Neural cell (in vitro differentiated cells): Measurements from ENCODE around the gene ALK. TPM values are rescaled to one million over a fixed set of nuclear protein-coding genes. Genes with fewer than 3 reads are reported as not detected.

ENCODE experiments used
- H2AFZ ChIP-seq: fragments of 200-600, 300-800 bp; sonication (generic), shearing (Covaris generic); 2 replicates; pipeline ENCODE4 v1.6.0; 2014; ENCODE audit warnings: low read depth, mild to moderate bottlenecking, antibody characterized with exemption, low read length, moderate library complexity
- H3F3A ChIP-seq: fragments of 200-600 bp; shearing (Covaris generic); 2 replicates; pipeline ENCODE4 v1.6.1; 2016; ENCODE audit warnings: mild to moderate bottlenecking, moderate library complexity, mixed read lengths, antibody characterized with exemption, low read length; ENCODE audit not compliant: insufficient read depth, poor library complexity, severe bottlenecking
- H3K27ac ChIP-seq: fragments of 200-600, 300-800 bp; sonication (generic), shearing (Covaris generic); 2 replicates; pipeline ENCODE4 v1.5.1; 2014; ENCODE audit warnings: mild to moderate bottlenecking, low read length, moderate library complexity
- H3K27me3 ChIP-seq: fragments of 300-800, 200-600 bp; sonication (generic), shearing (Covaris generic); 2 replicates; pipeline ENCODE4 v1.6.0; 2014; ENCODE audit warnings: mild to moderate bottlenecking, low read depth, low read length, moderate library complexity; ENCODE audit not compliant: insufficient read depth
- H3K36me3 ChIP-seq: fragments of 300-800, 200-600 bp; sonication (generic), shearing (Covaris generic); 2 replicates; pipeline ENCODE4 v1.5.1; 2014; ENCODE audit warnings: mild to moderate bottlenecking, antibody characterized with exemption, low read length, moderate library complexity; ENCODE audit not compliant: insufficient read depth
- H3K4me2 ChIP-seq: fragments of 300-800, 200-600 bp; sonication (generic), shearing (Covaris generic); 2 replicates; pipeline ENCODE4 v1.6.0; 2014; ENCODE audit warnings: mild to moderate bottlenecking, low read length
- H3K4me3 ChIP-seq: fragments of 300-800, 200-600 bp; sonication (generic), shearing (Covaris generic); 2 replicates; pipeline ENCODE4 v1.5.1; 2014; ENCODE audit warnings: mild to moderate bottlenecking, low read length, moderate library complexity
- H3K79me2 ChIP-seq: fragments of 200-600 bp; shearing (Covaris generic); replicated peaks from 2 replicates; pipeline ENCODE4 v1.6.0; 2014; ENCODE audit warnings: mild to moderate bottlenecking, low read length, moderate library complexity; ENCODE audit not compliant: insufficient read depth
- H3K9ac ChIP-seq: fragments of 300-800, 200-600 bp; sonication (generic), shearing (Covaris generic); 2 replicates; pipeline ENCODE4 v1.6.1; 2016; ENCODE audit warnings: mild to moderate bottlenecking, low read length, mixed read lengths
- H3K9me2 ChIP-seq: fragments of 200-600 bp; shearing (Covaris generic); 2 replicates; pipeline ENCODE4 v1.6.1; 2016; ENCODE audit warnings: mild to moderate bottlenecking, low read length, mixed read lengths; ENCODE audit not compliant: insufficient read depth
- H3K9me3 ChIP-seq: fragments of 200-600, 300-800 bp; sonication (generic), shearing (Covaris generic); 2 replicates; pipeline ENCODE4 v1.6.1; 2016; ENCODE audit warnings: mild to moderate bottlenecking, mixed run types, low read length, moderate library complexity, mixed read lengths
- H4K20me1 ChIP-seq: fragments of 200-600 bp; shearing (Covaris generic); 2 replicates; pipeline ENCODE4 v1.6.1; 2016; ENCODE audit warnings: mild to moderate bottlenecking, mixed run types; ENCODE audit not compliant: insufficient read depth
- CTCF ChIP-seq: fragments of 450-650 bp; IDR thresholded peaks from 2 replicates; pipeline ENCODE4 v1.5.1; 2014; ENCODE audit warnings: antibody characterized with exemption, mild to moderate bottlenecking, moderate library complexity; ENCODE audit not compliant: poor library complexity, severe bottlenecking
- EP300 ChIP-seq: fragments of 450-650 bp; conservative IDR thresholded peaks from 2 replicates; pipeline ENCODE4 v1.6.1; 2014; ENCODE audit warnings: antibody characterized with exemption, mild to moderate bottlenecking, moderate library complexity; ENCODE audit not compliant: poor library complexity, severe bottlenecking
- EZH2 ChIP-seq: fragments of 200-600, 300-800 bp; shearing (Covaris generic), sonication (generic); IDR thresholded peaks from 2 replicates; pipeline ENCODE4 v1.6.1; 2014; ENCODE audit warnings: antibody characterized with exemption, low read length, borderline replicate concordance, mild to moderate bottlenecking; ENCODE audit not compliant: insufficient read depth, poor library complexity, severe bottlenecking
- MXI1 ChIP-seq: fragments of 450-650 bp; conservative IDR thresholded peaks from 2 replicates; pipeline ENCODE4 v1.6.1; 2014; ENCODE audit warnings: antibody characterized with exemption, mild to moderate bottlenecking; ENCODE audit not compliant: poor library complexity, severe bottlenecking
- POLR2AphosphoS5 ChIP-seq: IDR thresholded peaks from 2 replicates; pipeline ENCODE4 v1.6.1; 2012
- RAD21 ChIP-seq: fragments of 450-650 bp; conservative IDR thresholded peaks from 2 replicates; pipeline ENCODE4 v1.6.1; 2014; ENCODE audit warnings: antibody characterized with exemption, mild to moderate bottlenecking, moderate library complexity
- REST ChIP-seq: IDR thresholded peaks from 2 replicates; pipeline ENCODE4 v1.6.1; 2012; ENCODE audit warnings: borderline replicate concordance
- SMC3 ChIP-seq: fragments of 450-650 bp; conservative IDR thresholded peaks from 2 replicates; pipeline ENCODE4 v1.6.1; 2014; ENCODE audit warnings: antibody characterized with exemption, mild to moderate bottlenecking, moderate library complexity; ENCODE audit not compliant: poor library complexity
- TAF1 ChIP-seq: IDR thresholded peaks from 2 replicates; pipeline ENCODE4 v1.6.1; 2012; ENCODE audit warnings: low read depth
- polyA plus RNA-seq: library from polyadenylated mRNA; depleted of rRNA; stranded (reverse); fragments of >200 nt; gene quantifications from 2 replicates; pipeline ENCODE4 v1.2.3, GENCODE V29; 2014

Gene ALK
- polyA plus RNA-seq, 1 donor from 2014 or later = 7.1 TPM

DNA sequence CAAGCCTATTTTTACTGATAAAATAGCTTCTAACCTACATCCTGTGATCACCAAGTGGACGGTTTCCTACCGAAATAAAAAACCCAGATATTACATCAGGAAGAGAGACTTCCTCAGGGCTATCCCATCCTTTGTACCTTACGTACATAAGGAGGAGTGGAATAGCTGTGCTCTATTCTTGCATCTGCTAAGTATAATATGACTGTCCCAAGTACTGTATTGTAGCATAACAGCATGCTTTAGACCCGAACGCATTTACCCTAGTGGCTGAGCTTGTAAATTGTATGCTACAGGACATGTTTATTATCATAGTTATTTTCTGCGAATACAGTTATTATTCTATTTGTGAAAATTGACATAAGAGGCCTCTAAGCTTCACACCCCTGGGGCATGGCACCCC is 503.8 kb downstream of the ALK start:
- no peaks in the 10 kb centered on the region for H3K27me3 ChIP-seq
- no peaks in the 10 kb centered on the region for H3K9me2 ChIP-seq
- no peaks in the 10 kb centered on the region for H3F3A ChIP-seq
- H2AFZ ChIP-seq = no peak overlapping the region
- H3K36me3 ChIP-seq = no peaks in the 10 kb centered on the region
- no peaks in the 10 kb centered on the region for H3K9me3 ChIP-seq
- H3K4me2 ChIP-seq = no peak overlapping the region
- no peak overlapping the region for H3K27ac ChIP-seq
- no peaks in the 10 kb centered on the region for H4K20me1 ChIP-seq
- H3K79me2 ChIP-seq = no peaks in the 10 kb centered on the region
- TF ChIP-seq TAF1 (no peak), EP300 (no peak), CTCF (no peak), EZH2 (no peak), POLR2AphosphoS5 (no peak), SMC3 (no peak), REST (no peak), MXI1 (no peak), RAD21 (no peak)
- H3K4me3 ChIP-seq = no peak overlapping the region
- H3K9ac ChIP-seq = no peak overlapping the region

DNA sequence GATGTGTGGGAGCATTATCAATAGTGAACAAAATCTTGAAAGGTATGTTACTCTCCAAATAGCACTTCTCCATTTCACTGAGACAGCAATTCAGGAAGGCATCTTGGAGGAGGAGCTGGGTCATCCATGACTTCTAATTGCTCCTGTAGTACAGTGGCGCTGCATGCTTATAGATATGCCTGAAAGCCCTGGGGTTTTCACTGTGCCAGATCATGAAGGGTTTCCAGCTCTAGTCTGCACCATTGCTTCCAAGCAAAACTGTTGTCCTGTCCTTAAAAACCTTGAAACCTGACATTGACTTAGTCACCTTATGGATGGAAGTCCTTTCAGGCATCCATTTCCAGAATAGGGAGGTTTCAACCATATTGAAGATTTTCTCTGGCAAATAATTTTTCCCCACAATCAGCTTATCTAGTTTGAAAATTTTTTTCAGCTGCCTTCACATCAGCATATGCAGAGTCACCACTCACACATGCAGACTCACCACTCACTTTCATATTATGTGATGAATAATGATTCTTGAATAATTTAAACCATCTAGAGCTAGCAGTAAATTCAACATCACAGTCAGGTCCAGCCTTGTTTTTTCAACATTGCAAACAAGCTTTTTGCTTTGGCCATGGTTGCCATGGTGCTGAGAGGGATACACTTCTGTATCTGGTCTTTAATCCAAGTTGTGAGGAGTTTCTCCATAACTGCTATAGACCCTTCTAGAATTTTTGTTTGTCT is 509.0 kb downstream of the ALK start:
- no peaks in the 10 kb centered on the region for H3K9me3 ChIP-seq
- H3K9ac ChIP-seq = no peak overlapping the region
- no peak overlapping the region for H3K4me3 ChIP-seq
- no peaks in the 10 kb centered on the region for H3K27me3 ChIP-seq
- H3K79me2 ChIP-seq = no peaks in the 10 kb centered on the region
- H3K36me3 ChIP-seq = no peaks in the 10 kb centered on the region
- no peaks in the 10 kb centered on the region for H3F3A ChIP-seq
- H3K27ac ChIP-seq = no peak overlapping the region
- H4K20me1 ChIP-seq = no peaks in the 10 kb centered on the region
- no peaks in the 10 kb centered on the region for H3K9me2 ChIP-seq
- no peak overlapping the region for H2AFZ ChIP-seq
- TF ChIP-seq SMC3 (no peak), EP300 (no peak), MXI1 (no peak), RAD21 (no peak), POLR2AphosphoS5 (no peak), TAF1 (no peak)
- no peak overlapping the region for H3K4me2 ChIP-seq
